K562 (cell line): ENCODE data around the gene NDOR1. TPM values are rescaled to one million over a fixed set of nuclear protein-coding genes. Genes with fewer than 3 reads are reported as not detected.

Source experiments
- ATF3 ChIP-seq, 2 experiments: fragments of 450-650 bp in 1 of 2; sonication (generic) in 1 of 2; formaldehyde crosslinking in 1 of 2; IDR thresholded peaks in 1 of 2; conservative IDR thresholded peaks in 1 of 2; 2 replicates each; pipeline versions ENCODE4 v1.6.1 to v1.8.1; 2016 to 2023; ENCODE audit warnings: mild to moderate bottlenecking in 2 of 2, moderate library complexity in 2 of 2, inconsistent platforms in 1 of 2, missing genetic modification reagents in 1 of 2
- CBX5 ChIP-seq: IDR thresholded peaks from 2 replicates; pipeline ENCODE4 v1.6.1; 2014; ENCODE audit warnings: low read depth, borderline replicate concordance
- FOXM1 ChIP-seq, 2 experiments: fragments of 450-650 bp in 1 of 2; sonication (generic) in 1 of 2; formaldehyde crosslinking in 1 of 2; IDR thresholded peaks; 2 replicates each; pipeline versions ENCODE4 v1.6.1 to v1.9.0; 2017 to 2022; ENCODE audit warnings: low read depth in 2 of 2, mild to moderate bottlenecking in 2 of 2, missing genetic modification reagents in 1 of 2, moderate library complexity in 1 of 2
- HNRNPLL ChIP-seq: fragments of 200-400 bp; formaldehyde crosslinking; IDR thresholded peaks from 2 replicates; pipeline ENCODE4 v1.6.1; 2017; ENCODE audit warnings: low read length, low read depth, mild to moderate bottlenecking; ENCODE audit not compliant: poor library complexity, severe bottlenecking
- IRF9 ChIP-seq: fragments of 450-650 bp; IDR thresholded peaks from 2 replicates; pipeline ENCODE4 v1.6.1; 2016; ENCODE audit warnings: missing biosample characterization, missing genetic modification characterization
- NR2F6 ChIP-seq: fragments of 450-650 bp; formaldehyde crosslinking; IDR thresholded peaks from 2 replicates; pipeline ENCODE4 v1.4.0; 2020; ENCODE audit warnings: mild to moderate bottlenecking
- PPARD ChIP-seq: fragments of 250-450 bp; sonication (Bioruptor Pico); IDR thresholded peaks from 2 replicates; pipeline ENCODE4 v1.8.0; 2022; ENCODE audit warnings: inconsistent platforms, mild to moderate bottlenecking, moderate library complexity
- SMAD3 ChIP-seq: fragments of 450-650 bp; formaldehyde crosslinking; conservative IDR thresholded peaks from 2 replicates; pipeline ENCODE4 v1.4.0; 2020; ENCODE audit warnings: mild to moderate bottlenecking
- TSHZ1 ChIP-seq: fragments of 250-450 bp; sonication (Bioruptor Pico); IDR thresholded peaks from 2 replicates; pipeline ENCODE4 v1.4.0; 2020; ENCODE audit warnings: mild to moderate bottlenecking, moderate library complexity
- USF2 ChIP-seq: sonication (generic); formaldehyde crosslinking; IDR thresholded peaks from 2 replicates; pipeline ENCODE4 v1.5.0; 2020; ENCODE audit warnings: missing genetic modification reagents
- ZEB2 ChIP-seq: fragments of 450-650 bp; IDR thresholded peaks from 2 replicates; pipeline ENCODE4 v1.6.1; 2016
- ZNF253 ChIP-seq: fragments of 250-450 bp; sonication (Bioruptor Pico); conservative IDR thresholded peaks from 2 replicates; pipeline ENCODE4 v1.6.1; 2021; ENCODE audit warnings: mild to moderate bottlenecking
- ZNF444 ChIP-seq: fragments of 250-450 bp; sonication (Bioruptor Pico); IDR thresholded peaks from 2 replicates; pipeline ENCODE4 v1.4.0; 2020; ENCODE audit warnings: mild to moderate bottlenecking, moderate library complexity
- ZNF449 ChIP-seq: fragments of 250-450 bp; sonication (Bioruptor Pico); IDR thresholded peaks from 2 replicates; pipeline ENCODE4 v1.8.0; 2022; ENCODE audit warnings: moderate library complexity, mild to moderate bottlenecking, inconsistent platforms
- polyA plus RNA-seq, 8 experiments: library from polyadenylated mRNA; depleted of rRNA in 4 of 8; stranded (reverse) in 5 of 8; unstranded in 3 of 8; fragments of >200 nt; fragmentation: Nextera tagmentation in 2 of 8; fragmentation: Illumina TruSeq in 1 of 8; extraction: Ambion mirVana in 2 of 8; extraction: Trizol in 1 of 8; gene quantifications; 2 replicates each; pipeline versions ENCODE4 v1.2.1 to v1.2.3, GENCODE V29; 2011 to 2014; ENCODE audit warnings: inconsistent platforms in 1 of 8, missing spikeins in 1 of 8
- total RNA-seq, 7 experiments: library from RNA; depleted of rRNA in 6 of 7; stranded (reverse); fragments of >200 nt in 6 of 7; fragmentation: Illumina TruSeq in 2 of 7; extraction: Trizol in 2 of 7; gene quantifications; 2 replicates each; pipeline versions ENCODE4 v1.2.1 to v1.2.3, GENCODE V29; 2011 to 2021; ENCODE audit warnings: low replicate concordance in 1 of 7

The NDOR1 gene
- total and polyA plus RNA-seq, 9 of the 15 experiments (the other 6 are each of a cell fraction or from before 2014, with no cell fraction given) = 0.06 to 36.9 (median 6.9) TPM

GRCh38 chr9:137240841-137241489 lies 35.5 kb downstream of the NDOR1 start, which contains the start of gene TUBB4B (continued):
- no peak for TF ChIP-seq IRF9 (tag)
- no peak for TF ChIP-seq ZEB2
- no peak for TF ChIP-seq ATF3 (IDR thresholded peaks at IDR 0.05)
- TF ChIP-seq ATF3 (CRISPR knock-in tag; conservative IDR thresholded peaks at IDR 0.05) = 0 out of 2 replicates have a peak, but pooled peaks have one; percentile 40
- TF ChIP-seq PPARD (CRISPR knock-in tag) = no peak
- no peak for TF ChIP-seq SMAD3 (CRISPR knock-in tag)
- no peak for TF ChIP-seq USF2 (CRISPR knock-in tag)
- no peak for TF ChIP-seq CBX5
- peak; percentile 89 for TF ChIP-seq HNRNPLL
- TF ChIP-seq NR2F6 (CRISPR knock-in tag) = no peak
- no peak for TF ChIP-seq ZNF444 (CRISPR knock-in tag)
- TF ChIP-seq FOXM1 (IDR thresholded peaks at IDR 0.05; ENCODE audit: low read depth) = peak; percentile 100
- TF ChIP-seq FOXM1 (CRISPR knock-in tag; IDR thresholded peaks at IDR 0.05; ENCODE audit: low read depth) = peak; percentile 100
- no peak for TF ChIP-seq ZNF449 (CRISPR knock-in tag)
- no peak for TF ChIP-seq ZNF253 (CRISPR knock-in tag)
- no peak for TF ChIP-seq TSHZ1 (CRISPR knock-in tag)
